Suppressor macrophage (primary cell): Measurements from ENCODE around the gene MCTP1.
A peak's percentile ranks its signal among the peaks of the same experiment; 100 is the strongest.

ENCODE experiments used
- DNase-seq, 4 experiments: peaks; one replicate each; pipeline ENCODE4 v3.0.0-alpha.2; 2020 to 2022

The MCTP1 gene

GRCh38 chr5:94692581-94692980 lies 592.3 kb downstream of the MCTP1 start:
- DNase-seq, result no peak

DNA sequence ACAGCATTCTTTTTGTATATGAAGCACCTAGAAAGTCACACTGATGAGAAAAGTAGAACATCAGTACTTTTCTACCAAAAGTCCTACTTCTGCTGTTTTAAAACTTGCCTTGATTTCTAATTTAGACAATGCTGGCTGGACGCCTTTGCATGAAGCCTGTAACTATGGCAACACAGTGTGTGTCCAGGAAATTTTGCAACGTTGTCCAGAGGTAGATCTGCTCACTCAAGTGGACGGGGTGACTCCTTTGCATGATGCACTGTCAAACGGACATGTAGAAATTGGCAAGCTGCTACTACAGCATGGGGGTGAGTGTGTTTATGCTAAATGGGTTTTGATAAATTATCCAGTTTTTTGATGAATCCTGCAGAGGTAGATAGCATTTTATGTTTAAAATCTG lies 592.9 kb downstream of the MCTP1 start:
- DNase-seq, result peak in 3 of 4 experiments; percentile 5 to 19 (median 13)

- peak in 1 of 4 experiments; percentile 5 for DNase-seq
These were observed 593.6 kb downstream of the MCTP1 start for GRCh38 chr5:94691291-94691690.

DNA sequence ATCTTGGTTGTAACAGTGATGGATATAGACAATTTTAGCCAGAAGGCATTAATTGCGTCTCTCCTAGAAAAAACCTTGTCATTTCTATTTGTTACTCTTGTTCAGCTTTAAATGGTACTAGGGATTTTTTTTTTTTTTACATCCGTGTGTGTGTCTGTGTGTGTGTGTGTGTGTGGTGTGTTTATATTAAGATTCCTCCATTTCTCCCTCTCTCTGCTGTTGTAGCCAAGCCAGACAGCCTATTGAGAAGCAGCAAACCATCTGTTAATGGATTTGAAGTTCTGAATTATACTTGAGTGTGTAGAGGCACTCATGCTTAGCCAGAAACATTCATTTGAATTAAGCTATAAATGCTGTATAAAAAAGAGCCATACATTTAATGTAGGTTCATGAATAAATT lies 594.1 kb downstream of the MCTP1 start:
- DNase-seq, result no peak

- no peak for DNase-seq
These were observed 595.0 kb downstream of the MCTP1 start for GRCh38 chr5:94689908-94690307.

- no peak for DNase-seq
These were observed 601.9 kb downstream of the MCTP1 start for GRCh38 chr5:94682814-94683520.

DNA sequence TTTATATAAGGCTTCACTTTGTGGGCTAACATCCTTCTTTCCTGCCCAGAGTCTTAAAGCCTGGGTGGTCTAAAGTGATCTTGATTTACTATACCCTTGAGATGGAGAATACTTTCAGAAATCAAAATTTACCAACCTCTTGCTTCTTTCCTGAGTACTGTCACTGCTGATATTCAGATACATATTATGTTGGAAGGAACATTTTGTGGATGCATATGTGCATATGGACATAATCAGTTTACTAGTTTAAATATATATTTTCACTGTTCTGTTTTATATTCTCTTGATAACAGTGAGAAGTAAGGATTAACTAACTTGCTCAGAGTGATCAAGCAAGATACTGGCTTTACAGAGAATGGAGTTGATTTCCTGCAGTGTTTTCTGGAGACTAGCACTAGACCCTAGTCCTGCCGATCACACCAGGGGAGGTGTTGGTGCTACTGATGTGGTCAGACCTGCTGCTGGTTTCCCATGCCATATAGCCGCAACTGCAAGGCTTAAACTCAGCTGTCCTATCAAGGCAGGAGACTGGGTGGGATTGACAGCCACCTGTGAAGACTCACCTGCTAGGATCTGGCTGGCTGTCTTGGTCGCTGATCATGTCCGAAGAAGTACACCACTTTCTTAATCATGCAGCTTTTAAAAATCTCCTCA lies 608.8 kb downstream of the MCTP1 start:
- DNase-seq, result no peak

- peak in 1 of 4 experiments; percentile 9 for DNase-seq
These were observed 610.2 kb downstream of the MCTP1 start for GRCh38 chr5:94674490-94675382.

DNA sequence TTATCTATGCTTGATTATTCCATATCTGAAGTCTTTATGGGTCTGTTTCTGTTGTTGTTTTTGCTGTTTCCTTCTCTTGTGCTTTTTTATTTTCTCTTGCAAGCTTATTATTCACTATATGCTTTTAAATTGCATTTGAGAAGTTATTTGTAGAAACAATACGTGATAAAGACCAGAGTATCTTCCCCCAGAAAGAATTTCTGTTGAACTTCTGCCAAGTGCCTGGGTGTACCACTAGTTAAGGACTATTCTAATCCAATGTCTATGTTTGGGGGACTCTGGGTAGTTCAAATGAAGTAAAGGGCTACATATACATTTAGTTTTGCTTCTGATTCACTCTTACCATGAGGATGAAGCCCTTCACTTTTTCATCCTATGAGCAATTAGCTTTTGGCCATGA lies 612.1 kb downstream of the MCTP1 start:
- DNase-seq, result no peak

DNA sequence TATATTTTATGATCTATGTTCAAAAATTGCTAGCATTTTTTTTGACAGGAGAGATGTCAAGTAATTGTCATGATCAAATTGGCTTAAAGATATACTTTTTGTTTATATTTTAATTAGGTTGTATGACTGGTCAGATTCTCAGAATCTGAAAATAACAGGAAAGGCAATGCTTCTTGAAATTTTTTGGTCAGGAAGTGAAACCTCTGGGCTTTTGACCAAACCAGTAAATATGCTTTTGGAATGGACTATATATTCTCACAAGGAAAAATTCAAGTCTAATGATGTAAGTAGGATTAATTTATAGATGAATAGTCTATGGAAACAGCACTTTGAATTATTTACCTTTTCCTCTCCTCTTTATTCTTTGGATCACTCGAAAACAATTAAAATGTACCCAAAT lies 614.2 kb downstream of the MCTP1 start:
- no peak for DNase-seq

- no peak for DNase-seq
These were observed 617.0 kb downstream of the MCTP1 start for GRCh38 chr5:94667937-94668336.

DNA sequence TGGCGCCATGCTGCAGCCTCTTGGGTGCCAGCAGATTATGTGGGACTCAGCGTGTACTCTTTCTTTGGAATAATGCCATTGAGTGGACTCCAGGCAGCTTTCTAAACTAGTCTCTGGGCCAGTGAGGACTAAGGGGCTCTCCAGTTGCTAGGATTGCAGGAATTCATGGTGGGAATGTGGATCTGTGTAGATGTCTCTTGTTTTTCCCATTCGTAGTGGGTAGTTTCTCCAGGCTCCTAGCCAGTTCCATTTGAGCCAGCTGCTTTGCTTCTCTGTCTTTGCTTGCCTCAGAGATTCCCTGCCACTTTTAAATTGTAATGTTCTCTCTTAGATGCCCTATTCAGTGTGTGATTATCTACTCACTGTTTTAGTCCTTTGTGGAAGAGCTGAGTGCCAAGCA lies 623.8 kb downstream of the MCTP1 start:
- no peak for DNase-seq

DNA sequence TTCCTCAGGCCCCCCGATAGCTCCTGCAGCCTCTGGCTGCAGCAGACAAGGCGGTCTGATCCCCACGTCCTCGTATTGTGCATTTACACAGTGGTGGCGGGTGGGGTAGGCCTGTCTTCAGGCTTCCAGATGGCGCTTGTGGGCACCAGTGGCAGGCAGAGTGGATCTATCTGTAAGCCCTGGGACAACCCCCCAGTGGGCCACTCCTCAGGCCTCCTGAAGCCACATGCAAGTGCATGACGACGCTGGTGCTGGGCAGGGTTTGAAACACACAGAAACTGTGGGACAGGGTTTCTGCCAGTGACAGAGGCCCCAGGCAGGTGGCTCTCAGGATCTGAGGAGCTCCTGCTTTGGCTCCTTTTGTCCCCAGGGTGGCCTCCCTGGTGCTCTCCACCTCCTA lies 624.4 kb downstream of the MCTP1 start:
- no peak for DNase-seq

DNA sequence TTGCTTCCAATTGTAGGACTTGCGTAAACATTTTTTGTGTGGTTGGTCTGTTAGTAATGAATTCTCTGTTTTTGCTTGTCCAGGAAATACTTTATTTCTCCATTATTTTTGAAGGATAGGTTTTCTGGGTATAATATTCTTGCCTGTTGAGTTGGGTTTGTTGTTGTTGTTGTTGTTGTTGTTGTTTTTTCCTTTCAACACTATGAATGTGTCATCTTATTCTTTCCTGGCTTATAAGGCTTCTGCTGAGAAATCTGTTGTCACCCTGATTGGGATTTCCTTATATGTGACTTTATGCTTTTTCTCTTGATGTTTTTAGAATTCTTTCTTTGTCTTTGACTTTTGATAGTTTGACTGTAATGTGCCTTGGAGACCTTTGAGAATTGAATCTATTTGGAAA lies 626.6 kb downstream of the MCTP1 start:
- no peak for DNase-seq
